KOPT-K1 (cell line): ENCODE data around the gene ZNF711.
"Not testable (repeated sequence)": the region's sequence is repeated elsewhere in the genome, so short reads cannot be mapped to it uniquely, and the experiment has no call there.

Experiments
- H3K27ac ChIP-seq: fragments of 200-600 bp; sonication (generic); 2 replicates; pipeline ENCODE4 v1.5.1; 2016; ENCODE audit warnings: antibody characterized with exemption, mild to moderate bottlenecking, low read depth, low read length; ENCODE audit not compliant: poor library complexity, severe bottlenecking
- H3K36me3 ChIP-seq: fragments of 200-600 bp; sonication (generic); 2 replicates; pipeline ENCODE4 v1.5.1; 2017; ENCODE audit warnings: antibody characterized with exemption, mild to moderate bottlenecking, low read length, moderate library complexity; ENCODE audit not compliant: insufficient read depth
- H3K9me3 ChIP-seq: fragments of 200-600 bp; sonication (generic); 2 replicates; pipeline ENCODE4 v1.5.1; 2017; ENCODE audit warnings: antibody characterized with exemption, low read length, mild to moderate bottlenecking; ENCODE audit not compliant: insufficient read depth, poor library complexity, severe bottlenecking

Gene ZNF711

DNA sequence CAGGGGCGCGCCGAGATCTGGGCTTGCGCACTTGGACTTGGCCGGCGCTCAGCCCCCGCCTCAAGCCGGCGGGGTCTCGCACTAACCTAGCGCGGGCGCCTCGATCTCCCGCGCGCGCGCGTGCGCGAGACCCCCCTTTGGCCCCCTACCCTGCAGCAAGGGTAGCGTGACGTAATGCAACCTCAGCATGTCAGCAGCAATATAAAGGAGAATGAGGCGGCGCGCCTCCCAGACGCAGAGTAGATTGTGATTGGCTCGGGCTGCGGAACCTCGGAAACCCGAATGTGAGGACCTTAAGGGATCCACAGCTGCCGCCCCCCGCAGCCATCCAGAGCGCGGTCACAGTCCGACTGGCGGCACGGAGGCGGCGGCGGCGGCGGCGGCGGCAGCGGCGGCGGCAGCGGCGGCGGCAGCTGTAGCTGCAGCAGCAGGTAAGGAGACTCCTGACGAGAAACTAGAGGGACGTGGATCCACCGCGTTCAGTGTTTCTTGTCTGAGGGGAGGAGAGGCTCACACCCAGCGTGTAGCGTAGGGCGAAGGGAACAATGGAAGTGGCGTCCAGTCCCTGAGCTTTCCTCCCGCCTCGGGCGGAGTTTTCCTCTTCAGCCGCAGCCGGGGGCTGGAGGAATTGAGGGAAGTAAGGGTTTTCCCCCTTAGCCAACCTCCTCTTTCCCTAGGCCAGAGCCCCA, at the start of gene ZNF711, which contains the start of gene SATL1:
Gene ZNF711, plus strand, starts transcription at position 231 of the 689 bp plus-strand sequence. CDS start 3,582 bp downstream, outside the sequence.
Gene SATL1, minus strand, starts transcription at position 19 of the 689 bp plus-strand sequence. CDS start 134,811 bp downstream, outside the sequence.
- peak within 1 kb of the TSS; percentile 91 for H3K27ac ChIP-seq
- peaks cover 14% of the 10 kb centered on the region; the same call in 1 of the 2 replicates for H3K36me3 ChIP-seq
- H3K9me3 ChIP-seq = no peaks in the 10 kb centered on the region

GRCh38 chrX:85196319-85196718, 47.5 kb upstream of the ZNF711 start:
- no peaks in the 10 kb centered on the region for H3K36me3 ChIP-seq
- H3K9me3 ChIP-seq = no peaks in the 10 kb centered on the region
- H3K27ac ChIP-seq = no peak overlapping the region

DNA sequence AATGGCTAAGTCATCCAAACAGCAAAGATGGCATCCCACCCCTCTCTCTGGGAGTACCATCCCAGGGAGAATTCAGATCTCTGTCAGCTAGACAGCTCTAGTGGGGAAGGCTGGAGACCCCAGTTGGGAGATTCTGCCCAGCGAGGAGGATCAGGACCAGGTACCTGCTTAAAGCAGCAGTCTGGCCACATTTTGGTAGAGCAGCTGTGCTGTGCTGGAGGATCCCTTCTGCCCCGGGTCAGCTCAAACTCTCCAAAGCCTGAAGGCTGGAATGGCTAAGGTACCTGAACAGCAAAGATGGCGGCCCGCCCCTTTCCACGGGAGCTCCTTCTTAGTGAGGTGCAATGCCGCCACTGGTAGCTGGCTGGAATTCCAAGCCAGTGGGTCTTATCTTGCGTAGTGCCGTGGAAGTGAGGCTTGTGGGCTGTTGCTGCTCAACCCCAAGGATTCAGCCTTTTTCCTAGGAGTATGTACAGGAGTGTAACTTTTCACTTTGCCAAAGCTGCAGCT, 40.3 kb upstream of the ZNF711 start:
- no peaks in the 10 kb centered on the region for H3K9me3 ChIP-seq
- H3K36me3 ChIP-seq = no peaks in the 10 kb centered on the region
- H3K27ac ChIP-seq = no peak overlapping the region

GRCh38 chrX:85213792-85214530, 29.8 kb upstream of the ZNF711 start:
- no peaks in the 10 kb centered on the region for H3K36me3 ChIP-seq
- H3K27ac ChIP-seq = no peak overlapping the region
- no peaks in the 10 kb centered on the region for H3K9me3 ChIP-seq

GRCh38 chrX:85215946-85216345, 27.8 kb upstream of the ZNF711 start:
- Histone ChIP-seq H3K9me3 (no peaks in the 10 kb centered on the region), H3K27ac (no peak overlapping the region)

GRCh38 chrX:85221361-85221760, 22.4 kb upstream of the ZNF711 start:
- Histone ChIP-seq H3K9me3 (no peaks in the 10 kb centered on the region), H3K27ac (no peak overlapping the region), H3K36me3 (no peaks in the 10 kb centered on the region)

More at GRCh38 chrX:85215946-85216345, 27.8 kb upstream of the ZNF711 start:
- H3K36me3 ChIP-seq = no peaks in the 10 kb centered on the region

DNA sequence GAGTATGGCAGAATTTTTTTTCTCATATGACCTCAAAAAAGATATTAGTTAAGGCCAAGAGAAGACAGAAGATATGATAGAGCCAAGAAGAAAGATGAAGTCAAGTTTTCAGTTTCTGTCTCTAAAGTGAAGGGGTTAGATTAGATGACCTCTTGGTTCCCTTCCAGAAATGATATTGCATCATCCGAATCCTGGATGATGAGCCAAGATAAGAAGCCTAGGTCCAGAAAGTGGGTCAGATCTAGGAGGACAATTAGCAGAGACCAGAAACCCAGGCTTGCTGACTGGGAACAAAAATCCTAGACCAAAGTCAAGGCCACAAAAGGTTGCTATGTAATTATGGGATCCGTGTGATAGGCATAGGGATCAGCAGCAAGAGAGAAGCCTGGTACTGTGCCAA, 20.4 kb upstream of the ZNF711 start:
- no peak overlapping the region for H3K27ac ChIP-seq
- no peaks in the 10 kb centered on the region for H3K36me3 ChIP-seq
- no peaks in the 10 kb centered on the region for H3K9me3 ChIP-seq

GRCh38 chrX:85243155-85243554, 636 bp upstream of the ZNF711 start:
- Histone ChIP-seq H3K36me3 (peaks cover 7% of the 10 kb centered on the region; the same call in 1 of the 2 replicates), H3K27ac (no peak overlapping the region), H3K9me3 (no peaks in the 10 kb centered on the region)

DNA sequence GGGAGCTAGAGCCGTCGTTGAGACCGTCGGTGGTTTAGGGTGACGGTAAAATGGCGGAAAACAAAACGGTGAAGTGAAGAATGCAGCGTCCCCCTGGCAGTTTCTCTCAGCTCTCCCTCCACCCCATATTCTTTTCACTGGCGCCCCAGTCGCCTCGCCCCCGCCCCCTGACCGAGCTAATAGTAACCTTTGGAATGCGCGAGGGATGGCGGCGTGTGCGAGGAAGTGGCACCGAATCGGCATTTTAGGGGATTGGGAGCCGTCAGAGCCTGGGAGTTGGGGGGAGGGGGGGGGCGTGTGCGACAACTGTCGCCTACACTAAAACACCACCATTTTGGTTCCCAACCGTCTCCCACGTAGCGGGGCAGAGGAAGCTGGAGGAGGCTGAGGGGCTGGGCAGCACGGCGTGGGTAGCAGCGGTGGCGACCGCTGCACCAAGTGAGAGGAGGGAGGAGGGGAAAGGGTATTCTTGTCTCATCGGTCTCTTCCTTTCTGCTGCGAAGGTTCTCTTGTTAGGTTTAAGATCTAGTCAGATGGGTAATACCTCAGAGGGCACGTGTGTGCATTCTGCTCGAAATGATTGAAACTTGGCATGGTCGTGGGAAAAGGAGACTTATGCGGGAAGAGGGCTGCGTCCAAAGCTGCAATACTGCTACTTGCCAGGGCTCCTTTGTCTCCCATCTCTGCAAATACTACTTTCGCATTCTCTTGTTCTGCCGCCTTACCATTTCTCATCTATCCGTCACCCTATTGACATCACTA, 840 bp downstream of the ZNF711 start:
- peaks cover 20% of the 10 kb centered on the region; the same call in 1 of the 2 replicates for H3K36me3 ChIP-seq

DNA sequence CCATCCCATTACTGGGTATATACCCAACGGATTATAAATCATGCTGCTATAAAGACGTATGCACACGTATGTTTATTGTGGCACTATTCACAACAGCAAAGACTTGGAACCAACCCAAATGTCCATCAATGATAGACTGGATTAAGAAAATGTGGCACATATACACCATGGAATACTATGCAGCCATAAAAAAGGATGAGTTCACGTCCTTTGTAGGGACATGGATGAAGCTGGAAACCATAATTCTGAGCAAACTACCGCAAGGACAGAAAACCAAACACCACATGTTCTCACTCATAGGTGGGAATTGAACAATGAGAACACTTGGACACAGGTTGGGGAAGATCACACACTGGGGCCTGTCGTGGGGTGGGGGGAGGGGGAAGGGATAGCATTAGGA, 41.5 kb downstream of the ZNF711 start:
- H3K36me3 ChIP-seq, H3K27ac ChIP-seq, H3K9me3 ChIP-seq: not testable (repeated sequence)

More for the DNA sequence above, 840 bp downstream of the ZNF711 start:
- H3K27ac ChIP-seq = peak overlapping the region; percentile 91
- H3K9me3 ChIP-seq = no peaks in the 10 kb centered on the region

DNA sequence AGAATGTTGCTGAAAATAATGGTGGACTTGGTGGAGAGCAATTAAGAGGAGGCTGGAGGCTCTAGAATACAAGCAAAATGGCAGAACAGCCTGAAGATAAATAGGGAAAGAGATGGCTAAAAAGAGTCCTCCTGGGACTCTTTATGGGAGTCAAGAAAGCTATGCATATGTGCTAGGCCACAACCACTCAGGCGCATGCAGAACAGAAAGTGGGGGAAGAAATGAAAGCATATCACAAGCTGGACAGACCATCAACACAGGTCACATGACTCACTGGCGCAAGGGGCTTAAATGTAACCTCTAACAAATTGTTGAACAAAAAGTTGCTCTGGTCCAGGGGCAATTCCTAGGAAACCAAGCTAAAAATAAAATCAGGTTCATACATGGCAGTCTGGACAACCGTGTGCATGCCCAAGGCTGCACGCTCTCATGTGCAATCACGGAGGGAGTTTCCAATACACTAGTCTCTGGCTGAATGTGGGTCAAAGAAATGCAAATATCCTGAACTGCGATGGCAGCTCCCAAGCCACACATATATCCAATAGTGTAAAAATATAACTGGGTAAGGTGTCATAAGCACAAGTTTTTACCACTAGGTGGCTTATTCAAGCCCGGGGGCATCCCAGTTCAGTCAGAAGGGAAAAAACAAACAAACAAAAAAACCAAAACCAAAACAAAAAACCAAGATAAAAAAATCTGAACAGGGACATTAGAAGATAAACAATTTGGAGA, 45.4 kb downstream of the ZNF711 start:
- Histone ChIP-seq H3K27ac (no peak overlapping the region), H3K36me3 (peaks cover 9% of the 10 kb centered on the region; the same call in 1 of the 2 replicates), H3K9me3 (peaks cover 11% of the 10 kb centered on the region)

DNA sequence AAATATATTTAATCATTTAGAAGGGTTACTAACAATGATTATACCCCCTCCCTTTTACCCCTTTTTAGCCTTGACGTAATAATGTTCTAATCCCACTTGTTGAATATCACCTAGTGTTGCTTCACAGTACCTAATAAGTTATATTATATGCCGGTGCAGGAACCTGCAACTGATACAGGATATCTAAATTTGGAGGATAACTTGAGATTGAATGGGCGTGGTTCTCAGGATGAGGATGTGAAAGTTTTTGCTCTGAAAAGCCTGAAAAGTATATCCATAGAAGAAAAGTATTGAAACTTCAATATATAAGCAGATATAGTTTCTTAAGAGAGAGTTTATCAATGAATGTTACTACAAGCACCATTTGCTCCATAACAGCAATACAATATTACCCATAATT, 59.8 kb downstream of the ZNF711 start:
- no peak overlapping the region for H3K27ac ChIP-seq
- peaks cover 21% of the 10 kb centered on the region; the same call in 1 of the 2 replicates for H3K36me3 ChIP-seq
- no peaks in the 10 kb centered on the region for H3K9me3 ChIP-seq

- Histone ChIP-seq H3K36me3 (peaks cover 10% of the 10 kb centered on the region; the same call in 1 of the 2 replicates), H3K27ac (no peak overlapping the region), H3K9me3 (no peaks in the 10 kb centered on the region)
Measured at GRCh38 chrX:85309717-85310116, 65.9 kb downstream of the ZNF711 start.

DNA sequence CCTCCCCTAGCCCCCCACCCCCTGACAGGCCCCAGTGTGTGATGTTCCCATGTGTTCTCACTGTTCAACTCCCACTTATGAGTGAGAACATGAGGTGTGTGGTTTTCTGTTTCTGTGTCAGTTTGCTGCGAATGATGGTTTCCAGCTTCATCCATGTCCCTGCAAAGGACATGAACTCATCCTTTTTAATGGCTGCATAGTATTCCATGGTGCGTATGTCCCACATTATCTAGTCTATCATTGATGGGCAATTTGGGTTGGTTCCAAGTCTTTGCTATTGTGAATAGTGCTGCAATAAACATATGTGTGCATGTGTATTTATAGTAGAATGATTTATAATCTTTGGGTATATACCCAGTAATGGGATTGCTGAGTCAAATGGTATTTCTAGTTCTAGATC, 67.6 kb downstream of the ZNF711 start:
- H3K9me3 ChIP-seq, H3K36me3 ChIP-seq, H3K27ac ChIP-seq: not testable (repeated sequence)
